ENCODE data around the gene CHAF1B. TPM values are rescaled to one million over a fixed set of nuclear protein-coding genes. Genes with fewer than 3 reads are reported as not detected.

CHAF1B gene
- total RNA-seq (2022; extraction: Qiagen RNA extraction; ENCODE audit: low read depth): 10.7 to 12.6 TPM (median 11.2 TPM) in 5 replicates

DNA sequence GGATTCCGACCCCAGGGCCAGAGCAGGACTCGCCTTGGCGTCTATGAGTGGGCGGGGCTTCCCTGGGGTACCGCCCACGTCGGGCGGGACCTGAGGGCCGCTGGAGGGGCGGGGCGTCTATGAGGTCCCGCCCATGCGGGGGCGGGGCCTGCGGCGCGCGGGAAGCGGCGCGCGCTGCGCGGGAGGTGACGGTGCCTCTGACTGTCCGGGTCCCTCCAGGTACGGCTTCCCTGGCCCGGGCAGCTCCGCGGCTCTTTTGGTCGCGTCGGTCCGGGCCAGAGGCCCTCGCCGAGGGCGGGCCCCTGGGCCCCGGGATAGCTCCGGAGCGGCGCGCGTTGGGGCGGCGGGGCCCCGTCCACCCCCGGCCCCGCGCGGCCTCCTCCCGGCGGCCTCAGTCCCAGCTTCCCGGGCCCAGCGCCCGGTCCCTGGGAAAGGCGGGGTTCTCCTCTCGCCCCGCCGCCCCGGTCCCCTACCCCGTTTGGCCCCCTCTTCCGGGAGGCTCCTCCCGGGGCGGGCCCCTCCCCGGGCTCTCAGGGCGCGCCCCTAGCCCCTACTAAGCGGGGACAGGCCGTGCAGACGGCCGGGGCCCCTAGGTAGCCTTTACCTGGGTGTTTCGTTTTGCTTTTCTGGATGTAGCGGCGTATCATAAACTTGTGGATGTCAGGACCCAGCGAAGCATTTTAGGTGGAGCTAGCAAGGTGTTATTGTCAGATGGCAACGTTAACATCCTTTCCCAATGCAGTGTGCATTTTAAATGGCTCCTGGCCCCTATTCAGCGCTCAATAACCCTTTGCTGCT, at the start of gene CHAF1B:
Gene CHAF1B (plus strand): TSS at position 160 of the 798 bp plus-strand sequence. CDS start 745 bp downstream, outside the sequence.

Other genes with a start within 250 kb of the CHAF1B start
- gene DOP1B, start 228.6 kb upstream of the CHAF1B start, total RNA-seq (2022; extraction: Qiagen RNA extraction; ENCODE audit: low read depth): 3.4 to 5.1 TPM (median 4.8 TPM) in 5 replicates
- 4.5 to 9.8 TPM (median 6.8 TPM) in 5 replicates for gene MORC3, start 65.2 kb upstream of the CHAF1B start, total RNA-seq (2022; extraction: Qiagen RNA extraction; ENCODE audit: low read depth)
- 0.12 TPM in 1 of 5 replicates, not detected in the others for gene CLDN14, start 94.7 kb downstream of the CHAF1B start, total RNA-seq (2022; extraction: Qiagen RNA extraction; ENCODE audit: low read depth)

Data from A549 treated with GW870086 at 1 μM for 4 hours (cell line).